ENCODE data around the gene WNT6.
"Not testable (repeated sequence)": the region's sequence is repeated elsewhere in the genome, so short reads cannot be mapped to it uniquely, and the experiment has no call there.

Gene WNT6

DNA sequence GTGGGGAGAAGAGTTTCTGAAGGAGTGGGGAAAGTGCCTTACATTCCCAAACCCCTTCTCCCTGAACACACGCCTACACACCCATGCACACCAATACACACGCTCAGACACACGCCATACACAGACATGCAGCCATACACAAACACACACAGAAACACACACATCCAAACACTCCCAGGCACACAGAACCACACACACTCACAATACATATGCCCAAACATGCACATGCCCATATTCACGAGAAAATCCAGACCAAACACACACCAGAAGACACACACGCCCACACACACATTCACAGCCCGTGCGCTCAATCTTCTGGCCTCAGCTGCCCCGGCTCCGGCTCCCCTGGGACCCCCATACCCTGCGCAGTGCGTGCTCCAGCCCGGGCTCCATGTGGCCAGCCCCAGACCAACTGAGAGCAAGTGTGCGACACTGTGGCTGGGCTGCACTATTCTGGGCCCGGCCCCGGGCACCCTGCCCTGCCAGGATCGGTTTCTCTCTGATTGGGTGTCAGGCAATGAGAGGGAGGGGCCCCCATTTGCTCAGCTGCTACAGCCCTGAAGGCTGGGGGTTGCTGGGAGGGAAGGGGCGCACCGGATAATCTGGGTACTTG, 28.1 kb upstream of the WNT6 start, which contains the start of gene PRKAG3:
Gene PRKAG3, minus strand, starts transcription at position 426 of the 613 bp plus-strand sequence.
- no peak for FAIRE-seq

DNA sequence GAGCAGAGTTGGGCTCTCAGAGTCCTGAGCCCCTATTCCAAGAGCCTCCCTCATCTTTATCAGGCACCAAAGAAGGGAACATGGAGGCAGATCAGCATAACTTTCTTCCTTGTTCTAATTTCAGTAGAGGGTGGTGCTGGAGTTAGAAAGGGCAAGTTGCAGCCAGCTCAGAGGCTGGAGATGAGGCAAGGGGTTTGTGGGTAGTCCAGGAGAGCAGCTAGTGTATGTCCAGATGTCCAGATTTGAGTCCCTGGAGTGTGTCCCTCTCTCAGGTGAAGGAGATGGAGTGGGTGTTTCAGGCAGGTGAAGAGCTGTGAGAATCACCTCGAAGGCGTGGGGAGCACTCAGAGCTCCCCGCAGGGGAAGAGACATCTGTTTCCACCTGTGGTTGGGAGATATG, 27.5 kb upstream of the WNT6 start:
- no peak for FAIRE-seq

DNA sequence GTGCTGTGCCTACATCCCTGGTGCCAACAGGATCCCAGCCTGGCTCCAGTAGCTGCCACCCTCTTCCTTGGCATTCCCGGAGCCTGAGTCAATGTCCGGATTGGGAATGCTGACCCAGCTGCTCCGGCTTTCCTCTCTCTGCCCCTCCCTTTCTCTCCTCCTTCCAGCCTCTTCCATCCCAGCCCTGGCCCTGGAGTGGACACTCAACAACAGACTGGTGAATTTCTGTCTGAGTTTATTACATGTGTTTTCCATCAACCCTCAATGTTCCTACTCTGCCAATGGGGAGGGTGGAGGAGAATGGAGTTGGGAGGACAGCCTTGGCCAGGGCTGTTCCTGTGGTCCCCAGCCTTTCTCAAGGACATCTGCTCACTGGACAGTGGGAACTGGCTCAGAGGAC, 27.1 kb upstream of the WNT6 start:
- no peak for FAIRE-seq

DNA sequence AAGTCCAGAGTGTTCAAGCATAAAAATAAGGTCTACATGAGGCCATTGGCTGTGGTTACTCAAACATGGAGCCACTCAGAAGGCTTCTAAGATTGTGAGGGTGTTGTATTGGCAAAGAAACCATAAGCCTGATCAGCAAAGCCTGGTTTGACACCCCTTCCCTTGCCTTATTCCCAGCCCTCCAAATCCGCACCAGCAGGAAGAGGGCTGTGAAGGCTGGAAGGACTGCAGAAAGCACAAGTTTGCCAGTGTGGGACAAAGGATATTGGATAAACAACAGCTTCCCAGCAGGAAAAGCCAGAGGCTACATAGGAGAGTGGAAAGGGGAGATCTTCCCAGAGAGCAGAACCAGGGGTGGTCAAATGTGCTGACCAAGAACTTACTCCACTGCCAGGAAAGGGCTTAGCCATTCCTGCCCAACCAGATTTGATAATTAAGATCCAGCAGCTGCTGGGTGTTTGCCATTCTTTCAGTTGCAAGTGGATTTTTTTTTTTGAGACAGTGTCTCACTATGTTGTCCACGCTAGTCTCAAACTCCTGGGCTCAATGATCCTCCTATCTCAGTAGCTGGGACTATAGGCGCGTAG, 26.5 kb upstream of the WNT6 start:
- no peak for FAIRE-seq

DNA sequence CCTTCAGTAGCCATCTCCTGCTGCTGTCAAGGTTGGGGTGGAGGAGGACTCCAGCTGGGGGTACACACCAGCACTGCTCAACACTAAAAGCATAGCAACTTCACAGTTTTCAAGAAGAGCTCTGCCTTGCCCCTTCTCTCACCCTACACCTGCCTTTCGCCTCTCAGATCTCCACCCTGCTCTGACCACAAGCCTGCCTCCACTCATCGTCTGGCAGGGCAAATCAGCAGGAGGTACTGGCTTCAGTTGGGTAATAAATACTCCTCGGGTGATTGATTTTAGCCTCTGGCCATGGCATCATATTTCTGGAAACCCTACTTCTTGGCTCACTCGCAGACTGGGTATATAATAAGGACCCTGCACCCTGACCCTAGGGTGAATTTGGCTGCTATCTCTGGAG, 24.9 kb upstream of the WNT6 start:
- FAIRE-seq = no peak

DNA sequence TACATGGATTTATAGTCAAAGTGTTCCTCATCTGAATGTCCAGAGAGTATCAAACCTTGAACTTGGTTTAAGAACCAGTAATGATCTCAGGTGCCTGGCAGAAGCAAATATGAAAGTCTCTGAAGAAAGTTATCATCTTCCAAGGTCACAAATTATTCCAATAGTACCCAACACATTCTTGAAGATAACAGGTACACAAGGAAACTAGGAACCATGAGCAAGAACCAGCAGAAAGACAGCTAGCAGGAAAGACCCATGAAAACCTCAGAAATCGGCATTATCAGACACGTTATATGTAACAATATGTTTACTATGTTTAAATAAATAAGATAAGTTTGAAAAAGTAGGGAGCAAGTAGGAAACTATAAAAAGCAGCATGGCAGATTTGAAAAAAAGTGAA, 22.1 kb upstream of the WNT6 start:
- no peak for FAIRE-seq

DNA sequence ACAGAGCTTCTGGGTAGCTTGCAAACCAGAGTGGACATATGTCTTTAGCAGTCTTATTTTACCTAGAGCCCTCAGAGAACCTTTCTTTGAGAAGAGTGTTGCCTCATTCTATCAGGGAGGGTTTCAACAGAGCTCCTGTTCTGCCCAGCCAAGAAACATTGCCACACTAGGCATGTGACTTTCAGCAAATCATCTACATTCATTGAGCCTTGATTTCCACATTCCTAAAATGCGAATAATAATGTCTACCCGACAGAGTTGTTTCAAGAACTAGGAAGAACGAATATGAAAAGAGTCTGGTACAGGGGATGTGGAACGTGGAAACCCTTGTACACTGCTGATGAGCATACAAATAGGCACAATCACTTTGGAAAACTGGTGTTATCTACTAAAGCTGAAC, 20.2 kb upstream of the WNT6 start:
- no peak for FAIRE-seq

DNA sequence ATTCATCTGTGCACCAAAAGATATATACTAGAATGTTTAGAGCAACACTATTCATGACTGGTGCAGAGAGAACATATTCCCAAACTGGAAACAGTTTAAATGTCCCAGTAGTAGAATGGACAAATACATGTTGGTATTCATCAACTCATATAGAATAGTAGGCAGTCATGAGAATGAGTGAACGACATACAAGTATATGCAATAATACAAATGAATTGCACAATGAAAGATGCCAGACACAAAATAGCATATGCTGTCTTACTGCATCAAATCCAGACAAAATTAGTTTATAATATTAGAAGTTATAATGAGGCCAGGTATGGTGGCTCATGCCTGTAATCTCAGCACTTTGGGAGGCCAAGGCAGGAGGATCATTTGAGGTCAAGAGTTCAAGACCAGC, 19.7 kb upstream of the WNT6 start:
- FAIRE-seq = no peak

DNA sequence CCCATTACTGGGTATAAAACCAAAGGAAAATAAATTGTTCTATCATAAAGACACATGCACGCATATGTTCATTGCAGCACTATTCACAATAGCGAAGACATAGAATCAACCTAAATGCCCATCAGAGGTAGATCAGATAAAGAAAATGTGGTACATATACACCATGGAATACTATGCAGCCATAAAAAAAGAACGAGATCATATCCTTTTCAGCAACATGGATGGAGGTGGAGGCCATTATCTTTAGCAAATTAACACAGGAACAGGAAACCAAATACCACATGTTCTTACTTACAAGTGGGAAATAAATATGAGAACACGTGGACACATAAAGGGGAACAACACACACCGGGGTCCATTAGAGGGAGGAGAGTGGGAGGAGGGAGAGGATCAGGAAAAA, 15.3 kb upstream of the WNT6 start:
- FAIRE-seq = not testable (repeated sequence)

DNA sequence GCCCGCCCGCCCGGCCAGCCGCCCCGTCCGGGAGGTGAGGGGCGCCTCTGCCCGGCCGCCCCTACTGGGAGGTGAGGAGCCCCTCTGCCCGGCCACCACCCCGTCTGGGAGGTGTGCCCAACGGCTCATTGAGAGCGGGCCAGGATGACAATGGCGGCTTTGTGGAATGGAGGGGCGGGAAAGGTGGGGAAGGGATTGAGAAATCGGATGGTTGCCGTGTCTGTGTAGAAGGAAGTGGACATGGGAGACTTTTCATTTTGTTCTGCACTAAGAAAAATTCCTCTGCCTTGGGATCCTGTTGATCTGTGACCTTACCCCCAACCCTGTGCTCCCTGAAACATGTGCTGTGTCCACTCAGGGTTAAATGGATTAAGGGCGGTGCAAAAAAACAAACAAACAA, 12.6 kb upstream of the WNT6 start:
- not testable (repeated sequence) for FAIRE-seq

DNA sequence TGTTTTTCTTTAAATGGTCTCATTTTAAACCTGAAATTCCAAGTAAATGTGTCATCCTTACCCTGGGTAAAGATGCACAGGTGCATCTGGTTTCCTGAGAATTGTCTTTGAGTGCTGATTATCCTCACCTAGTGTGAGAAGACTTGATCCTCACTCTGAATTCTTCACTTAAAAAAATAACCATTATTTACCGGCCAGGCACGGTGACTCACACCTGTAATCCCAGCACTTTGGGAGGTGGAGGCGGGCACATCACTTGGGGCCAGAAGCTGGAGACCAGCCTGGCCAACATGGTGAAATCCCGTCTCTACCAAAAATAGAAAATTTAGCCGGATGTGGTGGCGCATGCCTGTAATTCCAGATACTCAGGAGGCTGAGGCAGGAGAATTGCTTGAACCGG, 9.9 kb upstream of the WNT6 start:
- no peak for FAIRE-seq

DNA sequence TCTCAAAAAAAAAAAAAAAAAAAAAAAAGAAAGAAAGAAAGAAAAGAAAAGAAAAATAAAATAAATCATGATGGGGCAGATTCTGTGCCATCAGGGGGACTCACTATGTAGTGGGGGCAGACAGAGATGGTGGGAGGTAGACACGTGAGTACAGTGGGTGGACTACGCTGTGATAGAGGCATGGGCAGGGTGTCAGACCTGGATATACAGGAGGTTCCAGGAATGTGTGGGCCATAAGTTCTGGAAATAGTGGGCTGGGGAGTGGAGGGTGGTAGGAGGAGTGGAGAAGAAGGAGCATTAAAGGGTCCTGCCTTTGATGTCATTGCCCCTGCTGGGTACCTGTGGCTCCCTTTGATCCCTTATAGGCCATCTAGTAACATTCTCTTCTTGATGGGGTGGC, 8.8 kb upstream of the WNT6 start:
- FAIRE-seq = no peak

DNA sequence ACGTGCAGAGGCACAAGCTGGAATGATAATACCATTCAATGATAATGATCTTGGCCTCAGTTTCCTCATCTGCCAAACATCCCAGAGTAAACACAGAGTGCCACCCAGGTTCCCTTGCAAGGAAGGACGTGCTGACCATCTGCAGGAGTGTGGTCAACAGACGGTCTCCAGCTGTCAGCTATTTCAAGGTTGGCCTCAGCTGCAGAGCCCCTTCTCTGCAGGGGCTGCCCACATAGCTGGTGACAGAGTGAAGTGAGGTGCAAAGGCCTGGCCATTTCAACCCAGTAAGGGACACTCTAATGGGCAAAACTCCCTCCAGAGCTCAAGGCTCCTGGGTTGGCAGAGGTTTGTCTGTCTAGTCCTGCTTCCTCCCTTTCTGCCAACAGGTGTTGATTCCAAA, 8.3 kb upstream of the WNT6 start:
- no peak for FAIRE-seq

DNA sequence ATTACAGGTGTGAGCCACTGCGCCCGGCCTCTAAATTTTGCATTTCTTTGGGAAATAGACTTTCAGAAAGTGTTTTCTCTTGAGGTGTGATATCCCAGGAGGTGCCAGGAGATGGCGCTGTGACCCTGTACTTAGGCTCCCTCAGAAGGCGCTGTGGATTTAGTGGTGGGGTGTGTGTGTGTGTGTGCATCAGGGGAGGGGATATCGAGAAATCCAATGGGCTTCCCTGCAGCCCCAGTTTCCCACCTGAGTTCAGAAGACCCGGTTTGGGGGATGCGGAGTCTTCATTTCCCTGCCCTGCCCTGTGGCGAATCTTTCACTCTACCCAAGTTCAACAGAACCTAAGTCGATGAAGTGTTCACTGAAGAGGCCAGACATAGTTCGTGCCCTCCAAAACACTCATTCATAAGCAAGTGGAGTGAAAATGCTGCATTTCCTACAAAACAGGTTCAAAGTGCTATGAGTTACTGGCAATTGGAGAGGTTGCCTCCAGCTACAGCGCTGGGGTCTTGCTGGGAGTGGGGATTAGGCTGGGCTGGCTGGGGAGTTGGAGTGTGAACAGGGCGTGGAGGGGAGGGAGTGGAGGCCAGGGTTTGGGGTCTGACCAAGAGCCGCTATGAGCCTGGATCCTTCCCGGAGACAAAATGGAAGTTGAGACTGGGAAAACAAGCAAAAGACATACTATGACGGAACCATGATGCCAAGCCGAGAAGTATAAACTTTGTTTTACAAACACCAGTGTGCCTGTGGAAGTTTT, 6.5 kb upstream of the WNT6 start:
- no peak for FAIRE-seq

DNA sequence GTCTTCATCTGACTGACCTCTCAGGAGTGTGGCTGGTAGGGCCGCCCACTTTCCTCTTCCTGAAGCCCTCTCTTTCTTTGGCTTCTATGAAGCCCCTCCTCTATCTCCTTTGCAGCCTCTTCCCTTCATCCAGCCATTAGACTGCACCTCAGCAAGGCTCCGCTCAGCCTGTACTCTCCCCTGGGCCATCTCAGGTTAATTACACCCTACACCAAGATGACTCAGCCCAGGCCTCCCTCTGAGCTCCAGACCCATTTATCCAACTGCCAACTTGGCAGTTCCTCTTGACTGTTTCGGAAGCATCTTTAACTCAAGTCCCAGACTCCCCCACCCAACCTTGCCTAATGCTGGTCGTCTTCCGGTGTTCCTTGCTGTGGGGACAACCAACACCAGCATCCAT, 5.8 kb upstream of the WNT6 start:
- no peak for FAIRE-seq

DNA sequence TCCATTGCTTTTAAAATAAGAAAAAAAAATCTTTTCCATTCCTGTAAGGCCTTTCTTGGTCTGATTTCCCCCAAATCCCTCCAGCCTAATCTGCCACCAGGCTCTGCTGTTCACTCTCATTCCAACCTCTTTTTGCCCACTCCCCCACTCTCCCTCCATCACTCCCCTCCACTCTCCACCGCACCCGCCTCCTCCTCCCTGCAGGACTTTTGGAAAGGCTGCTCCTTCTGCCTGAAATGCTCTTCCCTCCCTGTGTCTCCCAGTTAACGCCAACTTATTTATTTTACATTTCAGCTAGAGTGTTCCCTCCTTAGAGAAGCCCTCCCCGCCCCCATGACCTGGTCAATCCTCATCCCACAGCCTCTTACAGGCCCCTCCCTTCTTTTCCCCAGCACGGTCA, 4.7 kb upstream of the WNT6 start:
- no peak for FAIRE-seq

DNA sequence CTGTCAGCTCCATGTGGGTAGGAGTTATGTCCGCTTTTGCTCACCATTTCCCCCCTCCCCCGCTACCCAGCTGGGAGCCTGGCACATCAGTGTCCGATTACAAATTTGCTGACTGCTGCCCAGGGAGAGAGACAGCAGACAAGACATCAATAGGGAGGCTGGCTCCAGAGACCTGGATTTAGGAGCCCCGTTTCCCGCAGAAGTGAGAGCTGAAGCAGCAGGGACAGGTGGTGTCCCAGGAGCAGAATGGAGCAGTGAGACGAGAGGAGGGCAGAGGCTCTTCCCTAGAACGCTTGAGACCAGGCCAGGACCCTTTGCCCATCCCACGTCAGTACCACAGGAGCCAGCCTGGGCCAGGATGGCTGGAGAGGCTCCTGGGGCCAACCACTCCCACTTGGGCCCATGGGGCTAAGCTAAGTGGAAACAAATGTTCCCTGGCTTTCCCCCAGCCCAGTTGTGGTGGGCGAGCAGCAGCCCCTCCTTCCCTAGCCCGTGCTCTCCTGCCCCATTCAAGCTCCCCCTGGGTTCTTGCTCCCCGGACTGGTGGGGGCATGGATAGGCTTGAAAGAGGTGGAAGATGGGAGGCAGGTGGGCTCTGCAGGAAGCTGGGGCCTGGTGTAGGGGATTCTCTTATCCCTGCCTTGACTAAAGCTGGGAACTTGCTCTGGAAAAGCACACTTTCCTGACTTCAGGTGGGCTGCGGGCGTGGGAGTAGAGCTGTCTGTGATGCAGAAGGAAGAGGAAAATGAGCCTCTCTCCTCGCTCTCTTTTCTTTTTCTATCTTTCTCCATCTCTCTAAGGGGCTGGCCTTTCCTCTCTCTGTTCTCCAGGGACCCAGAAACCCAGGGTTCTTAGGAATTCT, 4.1 kb upstream of the WNT6 start:
- no peak for FAIRE-seq

DNA sequence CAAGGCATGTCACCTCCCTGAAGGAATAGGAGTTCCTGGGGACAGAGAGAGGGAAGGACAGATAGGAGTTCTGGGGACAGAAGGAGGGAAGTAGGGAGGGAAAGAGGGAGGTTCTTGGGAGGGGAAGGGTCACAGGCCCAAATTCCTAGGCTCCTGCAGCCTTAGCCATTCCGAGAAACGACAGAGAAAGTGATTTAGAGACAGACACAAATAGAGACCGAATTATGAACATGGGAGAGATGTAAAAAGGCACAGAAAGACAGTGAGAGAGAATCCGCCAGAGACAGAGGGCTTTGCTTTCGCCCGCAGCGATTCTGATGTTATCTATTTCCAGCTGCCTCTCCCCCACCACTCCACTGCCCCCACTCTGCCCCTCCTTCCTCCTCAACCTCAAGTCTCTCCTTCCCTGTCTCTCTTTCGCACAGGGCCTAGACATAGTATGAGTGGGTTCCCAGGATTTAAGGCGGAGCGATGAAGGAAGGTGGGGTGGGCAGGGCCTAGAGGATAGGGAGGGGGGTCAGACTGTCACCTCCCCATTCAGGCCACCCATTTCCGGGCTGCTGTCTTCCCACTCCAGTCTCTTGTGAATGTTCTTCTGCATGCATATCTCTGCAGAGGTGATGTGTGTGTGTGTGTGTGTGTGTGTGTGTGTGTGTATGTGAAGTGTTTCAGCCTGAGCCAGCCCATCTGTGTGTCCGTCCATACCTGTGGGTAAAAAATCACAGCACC, 3.3 kb upstream of the WNT6 start:
- no peak for FAIRE-seq

DNA sequence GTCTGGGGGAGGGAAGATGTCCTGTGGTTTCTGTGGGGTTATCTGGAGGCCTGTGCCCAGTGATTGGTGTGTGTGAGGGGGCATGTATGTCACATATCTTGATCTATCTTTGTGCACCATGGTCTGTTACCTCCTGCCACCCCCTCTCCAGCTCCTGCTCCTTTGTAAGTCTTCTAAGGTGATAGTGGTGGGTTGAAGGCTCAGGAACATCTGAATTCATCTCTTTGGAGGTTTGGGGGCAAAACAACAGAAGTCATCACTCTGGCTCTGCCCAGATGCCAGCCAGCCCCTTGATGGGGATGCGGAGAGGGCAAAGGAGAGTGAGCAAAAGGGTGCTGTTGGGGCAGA, 2.7 kb upstream of the WNT6 start:
- FAIRE-seq = no peak

DNA sequence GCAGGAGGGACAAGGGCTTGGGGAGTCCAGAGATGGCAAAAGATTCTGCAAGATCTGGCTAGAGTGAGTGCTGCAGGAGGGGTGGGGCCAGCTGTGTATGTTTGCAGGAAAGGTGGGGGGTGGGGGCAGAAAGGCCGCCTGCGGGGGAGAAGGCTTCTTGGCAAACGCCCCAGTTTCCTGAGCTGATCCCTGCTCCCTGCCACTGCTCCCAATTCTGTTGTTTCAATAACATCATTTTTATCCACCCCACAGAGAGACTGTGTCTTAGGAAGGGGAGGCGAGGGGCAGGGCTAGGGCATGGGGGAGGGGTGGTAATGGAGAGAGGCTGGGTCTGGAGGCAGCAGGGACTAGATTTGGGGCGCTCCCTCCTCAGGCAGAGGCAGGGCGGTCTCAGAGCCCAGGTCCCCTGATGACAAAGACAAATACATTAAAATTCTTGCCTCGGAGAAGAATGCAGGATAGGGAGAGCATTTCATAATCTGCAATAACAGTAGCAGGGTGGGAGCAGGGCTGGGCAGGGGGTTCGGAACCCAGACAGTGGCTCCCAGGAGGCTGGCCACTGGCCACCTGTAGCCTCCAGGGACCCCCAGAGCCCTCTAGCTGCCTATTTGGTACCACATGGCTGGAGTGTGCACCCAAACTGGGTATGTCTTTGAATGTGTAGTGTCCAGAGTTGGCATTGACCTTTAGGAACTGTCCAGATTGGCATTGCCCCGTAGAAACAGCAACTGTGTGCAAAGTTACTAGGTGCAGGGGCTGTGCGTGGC, 2.1 kb upstream of the WNT6 start:
- FAIRE-seq = no peak

DNA sequence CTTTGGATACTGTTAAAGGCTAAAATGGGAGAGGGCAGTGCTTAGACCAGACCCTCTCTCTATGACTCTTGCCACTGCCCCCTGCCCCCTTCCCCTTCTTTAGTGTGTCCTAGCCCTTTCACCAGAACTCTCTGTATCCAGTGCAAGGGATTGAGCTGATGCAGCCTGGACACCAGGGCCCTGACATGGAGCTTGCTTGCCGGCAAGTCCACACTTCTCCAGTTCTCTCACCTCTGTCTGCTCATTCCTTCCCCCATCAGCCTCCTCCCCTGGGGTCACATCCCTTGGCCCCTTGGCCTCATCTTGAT, 1.5 kb upstream of the WNT6 start:
- no peak for FAIRE-seq
